Tibial nerve (tissue), 4 donors: Measurements from ENCODE around the gene SIRT7. TPM values are rescaled to one million over a fixed set of nuclear protein-coding genes. Genes with fewer than 3 reads are reported as not detected.
A peak's percentile ranks its signal among the peaks of the same experiment; 100 is the strongest.

Experiments
- DNase-seq, 2 donors: peaks; one replicate each; pipeline ENCODE4 v3.0.0-alpha.2; 2019; ENCODE audit warnings: low spot score in 2 of 2
- H3K27ac ChIP-seq, 4 donors: fragments of 200-600 bp; sonication (generic) in 3 of 4; one replicate each; pipeline ENCODE4 v1.5.1; 2017 to 2019; ENCODE audit warnings: mild to moderate bottlenecking in 1 of 4
- H3K27me3 ChIP-seq, 2 donors: fragments of 200-600 bp; sonication (generic) in 1 of 2; one replicate each; pipeline versions ENCODE4 v1.5.1 to v1.6.0; 2017 to 2019
- H3K36me3 ChIP-seq, 3 donors: fragments of 200-600 bp; sonication (generic); one replicate each; pipeline ENCODE4 v1.5.1; 2018 to 2019
- H3K4me1 ChIP-seq, 4 donors: fragments of 200-600 bp; sonication (generic) in 3 of 4; one replicate each; pipeline ENCODE4 v1.5.1; 2017 to 2019
- H3K4me3 ChIP-seq, 4 donors: fragments of 200-600 bp; sonication (generic) in 3 of 4; one replicate each; pipeline ENCODE4 v1.5.1; 2017 to 2019; ENCODE audit warnings: mild to moderate bottlenecking in 1 of 4, moderate library complexity in 1 of 4
- H3K9me3 ChIP-seq, 4 donors: fragments of 200-600 bp; sonication (generic) in 3 of 4; one replicate each; pipeline ENCODE4 v1.5.1; 2017 to 2019
- EP300 ChIP-seq, 2 donors: sonication (generic); formaldehyde crosslinking; IDR thresholded peaks; one replicate each; pipeline ENCODE4 v1.6.1; 2017; ENCODE audit warnings: antibody characterized with exemption in 2 of 2, mild to moderate bottlenecking in 1 of 2
- POLR2A ChIP-seq, 2 donors: fragments of 450-650 bp; IDR thresholded peaks; one replicate each; pipeline ENCODE4 v1.6.1; 2017; ENCODE audit warnings: antibody characterized with exemption in 2 of 2, mild to moderate bottlenecking in 2 of 2, moderate library complexity in 2 of 2
- WGBS, 2 donors: methylation state at CpG; one replicate each; pipeline ENCODE4 v1.1.5; 2018; 5-methylcytosine and 5-hydroxymethylcytosine counted together
- total RNA-seq, 4 donors: library from RNA; depleted of rRNA; stranded (reverse); fragments of >200 nt; gene quantifications; one replicate each; pipeline ENCODE4 v1.1.0, GENCODE V29; 2016
- TF ChIP-seq, protein P1 (sequence below), 5 experiments: fragments of 200-600 bp in 3 of 5; fragments of 450-650 bp in 2 of 5; sonication (generic) in 3 of 5; IDR thresholded peaks; one replicate each; pipeline ENCODE4 v1.5.1; 2016 to 2019; ENCODE audit warnings: antibody characterized with exemption in 5 of 5, mild to moderate bottlenecking in 3 of 5, moderate library complexity in 2 of 5

Gene SIRT7
- total RNA-seq, 4 donors from 2014 or later = 22.3 to 42.2 (median 30.7) TPM

DNA sequence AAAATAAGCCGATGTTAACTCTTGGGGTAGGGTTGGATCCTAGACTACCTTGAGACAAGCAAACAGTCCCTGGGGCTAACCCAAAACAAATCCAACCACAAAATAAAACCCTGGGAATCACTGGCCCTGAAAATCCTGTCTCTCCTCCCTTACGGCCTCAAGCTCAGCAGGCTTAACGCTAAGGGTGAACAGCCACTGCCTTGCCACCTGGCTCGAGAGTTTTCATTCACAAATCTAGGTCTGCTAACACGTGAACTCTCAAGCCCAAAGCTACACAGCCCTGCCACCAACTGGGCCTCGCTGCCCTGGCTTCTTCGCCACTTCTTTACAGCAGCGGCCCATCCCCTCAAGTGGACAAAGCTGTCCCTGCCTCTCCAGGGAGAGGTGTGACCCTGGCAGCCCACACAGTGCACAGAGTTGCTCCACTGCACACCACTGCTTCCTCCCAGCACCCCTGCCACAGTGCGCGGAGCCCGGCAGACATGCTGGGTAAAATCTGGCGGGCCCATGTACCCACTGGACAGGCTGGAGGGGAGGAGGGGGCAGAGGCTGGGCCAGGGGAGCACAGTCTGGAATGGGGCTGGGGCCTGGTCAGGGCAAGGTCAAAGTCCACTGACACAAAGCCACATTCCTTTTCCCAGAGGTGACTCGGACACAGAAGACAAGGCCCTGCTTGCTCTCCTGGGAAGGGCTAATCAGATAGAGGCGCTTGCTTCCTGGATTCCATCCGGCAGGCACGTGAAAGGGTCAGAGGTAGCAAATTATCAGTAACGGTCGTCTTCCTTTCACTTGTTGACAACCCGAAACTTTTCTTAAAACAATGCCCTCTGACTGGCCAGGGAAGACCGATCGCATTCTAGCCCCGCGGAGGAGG is 7.8 kb downstream of the SIRT7 start:
- H3K27me3 ChIP-seq = no peaks in the 10 kb centered on the region
- DNase-seq = no peak
- 37 to 45% methylated on average over 17 to 23 of the region's 23 CpGs for WGBS, 2 donors
- H3K4me1 ChIP-seq = peaks cover 0 to 24% (median 15%) of the 10 kb centered on the region in 4 donors
- H3K36me3 ChIP-seq = peaks cover 0 to 77% (median 11%) of the 10 kb centered on the region in 3 donors
- H3K9me3 ChIP-seq = no peaks in the 10 kb centered on the region
- peak overlapping the region; percentile 71 to 89 (median 77) for H3K4me3 ChIP-seq
- H3K27ac ChIP-seq = peak overlapping the region; percentile 50 to 84 (median 78)
- TF ChIP-seq POLR2A (IDR thresholded peaks at IDR 0.05) (no peak), EP300 (IDR thresholded peaks at IDR 0.05) (no peak)
- TF ChIP-seq, protein P1, sequence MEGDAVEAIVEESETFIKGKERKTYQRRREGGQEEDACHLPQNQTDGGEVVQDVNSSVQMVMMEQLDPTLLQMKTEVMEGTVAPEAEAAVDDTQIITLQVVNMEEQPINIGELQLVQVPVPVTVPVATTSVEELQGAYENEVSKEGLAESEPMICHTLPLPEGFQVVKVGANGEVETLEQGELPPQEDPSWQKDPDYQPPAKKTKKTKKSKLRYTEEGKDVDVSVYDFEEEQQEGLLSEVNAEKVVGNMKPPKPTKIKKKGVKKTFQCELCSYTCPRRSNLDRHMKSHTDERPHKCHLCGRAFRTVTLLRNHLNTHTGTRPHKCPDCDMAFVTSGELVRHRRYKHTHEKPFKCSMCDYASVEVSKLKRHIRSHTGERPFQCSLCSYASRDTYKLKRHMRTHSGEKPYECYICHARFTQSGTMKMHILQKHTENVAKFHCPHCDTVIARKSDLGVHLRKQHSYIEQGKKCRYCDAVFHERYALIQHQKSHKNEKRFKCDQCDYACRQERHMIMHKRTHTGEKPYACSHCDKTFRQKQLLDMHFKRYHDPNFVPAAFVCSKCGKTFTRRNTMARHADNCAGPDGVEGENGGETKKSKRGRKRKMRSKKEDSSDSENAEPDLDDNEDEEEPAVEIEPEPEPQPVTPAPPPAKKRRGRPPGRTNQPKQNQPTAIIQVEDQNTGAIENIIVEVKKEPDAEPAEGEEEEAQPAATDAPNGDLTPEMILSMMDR (IDR thresholded peaks at IDR 0.05) = no peak

DNA sequence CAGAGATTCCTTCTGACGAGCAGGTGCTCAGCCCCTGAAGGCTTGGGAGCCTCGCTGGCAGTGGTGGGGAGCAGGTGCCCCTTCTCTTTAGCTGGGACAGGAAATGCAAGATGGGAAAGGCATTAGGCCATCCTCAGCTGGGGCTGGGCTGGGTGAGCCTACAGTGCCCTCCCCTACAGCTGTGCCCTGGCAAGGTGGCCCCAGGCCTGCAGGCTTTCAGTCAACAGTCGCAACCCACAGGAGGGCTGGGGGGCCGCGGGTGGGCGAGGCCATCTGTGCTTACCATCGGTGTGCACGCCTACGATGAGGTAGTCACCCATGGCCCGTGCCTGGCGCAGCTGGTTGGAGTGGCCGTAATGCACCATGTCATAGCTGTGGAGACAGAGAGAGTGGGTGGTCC is 8.7 kb downstream of the SIRT7 start:
- H3K4me1 ChIP-seq = peaks cover 0 to 24% (median 15%) of the 10 kb centered on the region in 4 donors
- 92 to 93% methylated on average over 9 to 12 of the region's 12 CpGs for WGBS, 2 donors
- H3K36me3 ChIP-seq = peaks cover 0 to 77% (median 1%) of the 10 kb centered on the region in 3 donors
- no peak for TF ChIP-seq POLR2A (IDR thresholded peaks at IDR 0.05)
- TF ChIP-seq, protein P1 (IDR thresholded peaks at IDR 0.05) = no peak
- no peak for TF ChIP-seq EP300 (IDR thresholded peaks at IDR 0.05)
- no peak overlapping the region for H3K4me3 ChIP-seq
- DNase-seq = no peak
- H3K27me3 ChIP-seq = no peaks in the 10 kb centered on the region
- no peaks in the 10 kb centered on the region for H3K9me3 ChIP-seq
- H3K27ac ChIP-seq = no peak overlapping the region

DNA sequence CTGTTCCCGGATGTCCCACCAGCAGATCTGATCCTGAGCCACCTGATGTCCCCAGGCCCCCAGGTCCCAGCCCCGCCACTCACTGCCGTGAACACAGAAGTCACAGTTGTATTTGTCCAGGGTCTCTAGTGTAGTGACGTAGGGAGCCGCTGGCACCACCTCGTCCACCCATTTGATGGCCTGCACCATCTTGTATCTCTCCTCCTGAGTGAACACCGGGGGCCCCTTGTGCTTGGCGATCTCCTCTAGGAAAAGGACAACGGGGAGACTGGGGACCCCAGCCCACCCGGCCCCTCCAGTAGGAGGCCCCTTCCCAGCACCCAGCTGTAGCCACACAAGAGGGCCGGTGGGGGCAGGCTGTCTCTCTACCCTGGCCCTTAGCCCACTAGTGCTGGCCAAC is 9.2 kb downstream of the SIRT7 start:
- H3K9me3 ChIP-seq = no peaks in the 10 kb centered on the region
- no peak for TF ChIP-seq POLR2A (IDR thresholded peaks at IDR 0.05)
- peaks cover 0 to 24% (median 15%) of the 10 kb centered on the region in 4 donors for H3K4me1 ChIP-seq
- H3K36me3 ChIP-seq = peaks cover 0 to 77% (median 0%) of the 10 kb centered on the region in 3 donors
- DNase-seq = no peak
- no peak overlapping the region for H3K4me3 ChIP-seq
- no peaks in the 10 kb centered on the region for H3K27me3 ChIP-seq
- H3K27ac ChIP-seq = no peak overlapping the region
- WGBS, 2 donors = 91 to 94% methylated on average over 7 to 9 of the region's 11 CpGs

- peaks cover 0 to 68% (median 0%) of the 10 kb centered on the region in 3 donors for H3K36me3 ChIP-seq
- no peak overlapping the region for H3K27ac ChIP-seq
- TF ChIP-seq EP300 (IDR thresholded peaks at IDR 0.05) (no peak), POLR2A (IDR thresholded peaks at IDR 0.05) (no peak)
- TF ChIP-seq, protein P1 (IDR thresholded peaks at IDR 0.05) = no peak
- H3K27me3 ChIP-seq = peaks cover 0 to 2% of the 10 kb centered on the region in 2 donors
- H3K9me3 ChIP-seq = no peaks in the 10 kb centered on the region
- H3K4me3 ChIP-seq = no peak overlapping the region
- 91 to 94% methylated on average over 16 to 17 of the region's 26 CpGs for WGBS, 2 donors
- DNase-seq = no peak
- peaks cover 0 to 30% (median 19%) of the 10 kb centered on the region in 4 donors for H3K4me1 ChIP-seq
Measured at GRCh38 chr17:81907219-81908145, 10.5 kb downstream of the SIRT7 start.

DNA sequence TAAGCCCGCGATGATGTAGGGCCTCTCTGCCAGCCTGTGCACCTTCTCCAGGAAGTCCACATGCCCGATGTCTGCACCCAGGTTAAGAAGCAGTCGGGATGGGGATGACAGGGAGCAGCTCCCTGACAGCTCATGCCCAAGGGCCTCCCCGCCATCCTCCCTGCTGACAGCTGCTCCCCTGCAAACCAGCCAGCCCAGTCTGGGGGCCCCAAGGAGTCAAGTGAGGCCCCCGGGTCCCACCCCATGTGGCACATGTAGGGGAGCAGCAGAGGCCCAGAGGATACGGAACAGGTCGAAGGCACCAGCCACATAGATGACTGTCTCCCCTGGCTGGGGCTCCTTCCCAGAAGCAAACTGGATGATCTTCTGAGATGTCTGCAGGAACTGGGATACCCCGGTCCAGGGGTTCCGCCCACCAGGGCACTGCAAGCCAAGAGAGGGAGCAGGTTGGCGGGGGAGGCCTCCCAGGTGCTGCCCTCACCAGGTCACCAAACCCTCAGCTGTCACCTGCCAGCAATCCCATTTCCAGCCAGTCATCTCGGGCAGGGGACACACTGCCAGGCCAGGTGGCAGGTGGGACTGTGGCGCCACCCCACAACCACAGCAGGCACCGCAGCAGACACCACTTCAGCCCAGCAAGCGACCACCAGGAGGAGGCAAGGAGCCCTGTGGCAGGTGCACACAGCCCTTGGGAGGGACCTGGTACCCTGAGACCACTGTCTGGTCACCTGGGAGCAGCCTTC is 11.3 kb downstream of the SIRT7 start:
- TF ChIP-seq, protein P1 (IDR thresholded peaks at IDR 0.05) = no peak
- TF ChIP-seq POLR2A (IDR thresholded peaks at IDR 0.05) (no peak), EP300 (IDR thresholded peaks at IDR 0.05) (no peak)

More for the DNA sequence above, 11.3 kb downstream of the SIRT7 start:
- Histone ChIP-seq H3K4me3 (no peak overlapping the region), H3K36me3 (peaks cover 0 to 61% (median 0%) of the 10 kb centered on the region in 3 donors), H3K4me1 (peaks cover 0 to 33% (median 20%) of the 10 kb centered on the region in 4 donors), H3K27me3 (peaks cover 0 to 6% of the 10 kb centered on the region in 2 donors), H3K27ac (no peak overlapping the region), H3K9me3 (no peaks in the 10 kb centered on the region)
- 92 to 93% methylated on average over 7 to 11 of the region's 15 CpGs for WGBS, 2 donors
- DNase-seq = no peak
